K562 (cell line): ENCODE results near the gene DLG3. TPM values are rescaled to one million over a fixed set of nuclear protein-coding genes. Genes with fewer than 3 reads are reported as not detected.

Experiments
- ATAC-seq: fragments of 200-7000 bp; cut with Tn5 transposase; 3 replicates; pipeline ENCODE4 v1.9.1; 2020; ENCODE audit warnings: moderate library complexity
- BruUV-seq: library from RNA; stranded (reverse); fragments of 400-500 nt; replicated peaks from 2 replicates; lab custom pipeline; 2021; lab: Mats Ljungman, UMichigan
- CTCF ChIA-PET: fragments of 300-600 bp; formaldehyde crosslinking; extraction: SDS; loops from one replicate; lab custom pipeline; 2021; ENCODE audit warnings: low intra/inter-chr PET ratio; lab: Yijun Ruan, JAX
- POLR2A ChIA-PET: fragments of 300-600, 350-650 bp; sonication (Branson Sonifier 250); formaldehyde crosslinking; extraction: SDS; loops from one replicate; lab custom pipeline; 2021; ENCODE audit warnings: antibody characterized with exemption, inconsistent platforms; lab: Yijun Ruan, JAX
- DNase-seq, 4 experiments: peaks; one replicate each; pipeline versions ENCODE4 v3.0.0 to v3.0.0-alpha.2; 2011 to 2018; ENCODE audit warnings: low spot score in 3 of 4, mixed read lengths in 3 of 4; ENCODE audit errors: extremely low read depth in 1 of 4
- FAIRE-seq: peaks from 2 replicates; lab custom pipeline; 2011; peaks lifted over from hg19 to GRCh38; lab: Jason Lieb, UNC
- H2AFZ ChIP-seq: 2 replicates; pipeline ENCODE4 v1.6.0; 2011; ENCODE audit warnings: low read depth, low read length, control low read depth, inconsistent platforms
- H3K27ac ChIP-seq: fragments of 200-600 bp; 3 replicates; pipeline ENCODE4 v1.8.0; 2011; ENCODE audit warnings: low read depth, mild to moderate bottlenecking, control low read depth, inconsistent platforms, low read length, moderate library complexity, mixed read lengths; ENCODE audit errors: extremely low read depth
- H3K27me3 ChIP-seq, 2 experiments: fragments of 300-600 bp in 1 of 2; 2 replicates in 1 of 2; 3 replicates in 1 of 2; pipeline versions ENCODE4 v1.6.0 to v1.8.0; 2011; ENCODE audit warnings: inconsistent platforms in 2 of 2, low read length in 2 of 2, mild to moderate bottlenecking in 1 of 2, mixed read lengths in 1 of 2, moderate library complexity in 1 of 2; ENCODE audit not compliant: control insufficient read depth in 2 of 2, insufficient read depth in 2 of 2
- H3K36me3 ChIP-seq: fragments of 300-600 bp; 3 replicates; pipeline ENCODE4 v1.8.0; 2011; ENCODE audit warnings: mild to moderate bottlenecking, low read length, inconsistent platforms; ENCODE audit not compliant: control insufficient read depth, insufficient read depth
- H3K4me1 ChIP-seq, 2 experiments: fragments of 200-600 bp in 1 of 2; replicated peaks in 1 of 2; 2 replicates in 1 of 2; 3 replicates in 1 of 2; pipeline versions ENCODE4 v1.5.1 to v1.8.0; 2011; ENCODE audit warnings: inconsistent platforms in 2 of 2, low read length in 2 of 2, mild to moderate bottlenecking in 1 of 2, mixed read lengths in 1 of 2, moderate library complexity in 1 of 2; ENCODE audit not compliant: control insufficient read depth in 2 of 2, insufficient read depth in 2 of 2
- H3K4me2 ChIP-seq: 2 replicates; pipeline ENCODE4 v1.6.1; 2011; ENCODE audit warnings: low read length, control low read depth, inconsistent platforms, mixed read lengths; ENCODE audit not compliant: insufficient read depth
- H3K4me3 ChIP-seq: fragments of 200-600 bp; sonication (generic), shearing (Covaris generic); 2 replicates; pipeline ENCODE4 v1.5.1; 2016; ENCODE audit warnings: control low read depth, inconsistent platforms
- H3K79me2 ChIP-seq: fragments of 200-600 bp; 3 replicates; pipeline ENCODE4 v1.8.0; 2011; ENCODE audit warnings: low read length, inconsistent platforms; ENCODE audit not compliant: control insufficient read depth, insufficient read depth
- H3K9ac ChIP-seq, 2 experiments: 2 replicates each; pipeline versions ENCODE4 v1.6.0 to v1.6.1; 2011; ENCODE audit warnings: low read depth in 2 of 2, low read length in 2 of 2, control low read depth in 1 of 2, inconsistent platforms in 1 of 2, mild to moderate bottlenecking in 1 of 2, mixed read lengths in 1 of 2; ENCODE audit not compliant: insufficient read depth in 1 of 2
- H3K9me1 ChIP-seq: one replicate; pipeline ENCODE4 v1.6.0; 2011; ENCODE audit warnings: inconsistent platforms, mild to moderate bottlenecking, low read length, moderate library complexity; ENCODE audit not compliant: control insufficient read depth, insufficient read depth
- H3K9me3 ChIP-seq: replicated peaks from 2 replicates; pipeline ENCODE4 v1.5.1; 2011; ENCODE audit warnings: low read depth, low read length, inconsistent platforms; ENCODE audit not compliant: control insufficient read depth, insufficient read depth
- H4K20me1 ChIP-seq: replicated peaks from 2 replicates; pipeline ENCODE4 v1.6.1; 2011; ENCODE audit warnings: low read length, inconsistent platforms, mixed read lengths; ENCODE audit not compliant: control insufficient read depth, insufficient read depth
- ELF2 ChIP-seq: fragments of 250-450 bp; sonication (Bioruptor Pico); IDR thresholded peaks from 2 replicates; pipeline ENCODE4 v1.5.0; 2021; ENCODE audit warnings: mild to moderate bottlenecking
- FOXJ3 ChIP-seq: sonication (generic); formaldehyde crosslinking; IDR thresholded peaks from 2 replicates; pipeline ENCODE4 v1.4.0; 2020; ENCODE audit warnings: mild to moderate bottlenecking, missing genetic modification reagents
- NCOA4 ChIP-seq: fragments of 450-650 bp; IDR thresholded peaks from 2 replicates; pipeline ENCODE4 v1.6.1; 2018; ENCODE audit warnings: mild to moderate bottlenecking; ENCODE audit not compliant: partially characterized antibody
- RFX5 ChIP-seq: IDR thresholded peaks from 2 replicates; pipeline ENCODE4 v1.6.1; 2011; ENCODE audit warnings: low read depth, mild to moderate bottlenecking, improper control_type of control experiment, low read length
- RFX7 ChIP-seq: fragments of 250-450 bp; sonication (Bioruptor Pico); IDR thresholded peaks from 2 replicates; pipeline ENCODE4 v1.5.1; 2021; ENCODE audit warnings: mild to moderate bottlenecking
- WGBS: fragments of 100-300 bp; shearing (Covaris generic); methylation state at CpG from one replicate; pipeline ENCODE4 v1.1.6; 2016; ENCODE audit warnings: low coverage, mixed read lengths; ENCODE audit not compliant: insufficient coverage; ENCODE audit errors: missing lambda C conversion rate; 5-methylcytosine and 5-hydroxymethylcytosine counted together
- in situ Hi-C: fragments of 300-500 bp; cut with MboI; formaldehyde crosslinking; loops from 4 replicates; pipeline ENCODE4 v1.15.0; 2018; ENCODE audit warnings: inconsistent platforms, mixed read lengths
- intact Hi-C: fragments of 100-400 bp; cut with micrococcal nuclease; formaldehyde crosslinking; loops from 2 replicates; pipeline ENCODE4 v1.14.2; 2022
- polyA plus RNA-seq, 8 experiments: library from polyadenylated mRNA; depleted of rRNA in 4 of 8; stranded (reverse) in 5 of 8; unstranded in 3 of 8; fragments of >200 nt; fragmentation: Nextera tagmentation in 2 of 8; fragmentation: Illumina TruSeq in 1 of 8; extraction: Ambion mirVana in 2 of 8; extraction: Trizol in 1 of 8; gene quantifications; 2 replicates each; pipeline versions ENCODE4 v1.2.1 to v1.2.3, GENCODE V29; 2011 to 2014; ENCODE audit warnings: inconsistent platforms in 1 of 8, missing spikeins in 1 of 8
- total RNA-seq, 7 experiments: library from RNA; depleted of rRNA in 6 of 7; stranded (reverse); fragments of >200 nt in 6 of 7; fragmentation: Illumina TruSeq in 2 of 7; extraction: Trizol in 2 of 7; gene quantifications; 2 replicates each; pipeline versions ENCODE4 v1.2.1 to v1.2.3, GENCODE V29; 2011 to 2021; ENCODE audit warnings: low replicate concordance in 1 of 7
- TF ChIP-seq, protein P1 (sequence below): fragments of 450-650 bp; IDR thresholded peaks from 2 replicates; pipeline ENCODE4 v1.6.1; 2017; ENCODE audit warnings: antibody characterized with exemption
- TF ChIP-seq, protein P2 (sequence below), 2 experiments: fragments of 450-650 bp in 1 of 2; sonication (generic) in 1 of 2; formaldehyde crosslinking in 1 of 2; IDR thresholded peaks in 1 of 2; conservative IDR thresholded peaks in 1 of 2; 2 replicates each; pipeline versions ENCODE4 v1.6.1 to v1.8.1; 2016 to 2023; ENCODE audit warnings: mild to moderate bottlenecking in 2 of 2, moderate library complexity in 2 of 2, inconsistent platforms in 1 of 2, missing genetic modification reagents in 1 of 2

DLG3 gene
- total and polyA plus RNA-seq, 9 of the 15 experiments (the other 6 are each of a cell fraction or from before 2014, with no cell fraction given): 3.1 to 15.7 (median 8.8) TPM

DNA sequence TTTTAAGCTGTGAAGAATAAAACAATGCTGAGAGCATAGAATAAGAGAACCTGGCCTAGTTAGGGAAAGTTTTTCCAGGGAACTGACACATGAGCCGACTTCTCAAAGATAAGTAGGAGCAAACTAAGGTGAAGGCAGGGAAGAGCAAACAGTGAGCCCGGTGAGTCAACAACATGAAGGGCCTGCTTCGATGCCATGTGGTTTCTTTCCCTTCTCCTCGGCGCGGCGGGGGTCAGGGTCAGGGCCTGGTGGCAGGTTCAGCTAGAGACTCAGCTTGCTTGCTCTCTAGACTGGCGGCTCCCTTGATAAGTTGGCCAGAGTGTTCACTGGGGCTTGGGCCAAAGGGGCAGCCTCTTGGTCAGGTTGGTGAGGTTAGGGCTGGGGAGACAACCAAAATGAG, 81.1 kb downstream of the DLG3 start:
- no peaks in the 10 kb centered on the region for H3K36me3 ChIP-seq
- no peak for DNase-seq
- H3K27me3 ChIP-seq: peaks cover 0 to 4% of the 10 kb centered on the region in 2 experiments; a peak in 3 of 5 replicates
- no peak overlapping the region for H2AFZ ChIP-seq
- CTCF ChIA-PET: no interaction called here
- 2% methylated on average over 7 of the region's 8 CpGs for WGBS
- BruUV-seq: no TSS peak
- H4K20me1 ChIP-seq: no peaks in the 10 kb centered on the region
- in situ Hi-C loops: no loop called here
- H3K9me1 ChIP-seq: no peaks in the 10 kb centered on the region
- no peak overlapping the region for H3K27ac ChIP-seq
- H3K4me2 ChIP-seq: no peak overlapping the region
- no peaks in the 10 kb centered on the region for H3K4me1 ChIP-seq
- POLR2A ChIA-PET: no interaction called here
- no peak for FAIRE-seq
- no peaks in the 10 kb centered on the region; the same call in 1 of the 2 replicates for H3K9me3 ChIP-seq
- H3K4me3 ChIP-seq: no peak overlapping the region
- intact Hi-C loops: no loop called here
- no peak for ATAC-seq
- H3K79me2 ChIP-seq: no peaks in the 10 kb centered on the region
- no peak overlapping the region for H3K9ac ChIP-seq
- no peak for TF ChIP-seq NCOA4
- TF ChIP-seq RFX5: no peak
- TF ChIP-seq, protein P1, sequence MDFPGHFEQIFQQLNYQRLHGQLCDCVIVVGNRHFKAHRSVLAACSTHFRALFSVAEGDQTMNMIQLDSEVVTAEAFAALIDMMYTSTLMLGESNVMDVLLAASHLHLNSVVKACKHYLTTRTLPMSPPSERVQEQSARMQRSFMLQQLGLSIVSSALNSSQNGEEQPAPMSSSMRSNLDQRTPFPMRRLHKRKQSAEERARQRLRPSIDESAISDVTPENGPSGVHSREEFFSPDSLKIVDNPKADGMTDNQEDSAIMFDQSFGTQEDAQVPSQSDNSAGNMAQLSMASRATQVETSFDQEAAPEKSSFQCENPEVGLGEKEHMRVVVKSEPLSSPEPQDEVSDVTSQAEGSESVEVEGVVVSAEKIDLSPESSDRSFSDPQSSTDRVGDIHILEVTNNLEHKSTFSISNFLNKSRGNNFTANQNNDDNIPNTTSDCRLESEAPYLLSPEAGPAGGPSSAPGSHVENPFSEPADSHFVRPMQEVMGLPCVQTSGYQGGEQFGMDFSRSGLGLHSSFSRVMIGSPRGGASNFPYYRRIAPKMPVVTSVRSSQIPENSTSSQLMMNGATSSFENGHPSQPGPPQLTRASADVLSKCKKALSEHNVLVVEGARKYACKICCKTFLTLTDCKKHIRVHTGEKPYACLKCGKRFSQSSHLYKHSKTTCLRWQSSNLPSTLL: no peak
- no peak for TF ChIP-seq RFX7 (CRISPR knock-in tag)

DNA sequence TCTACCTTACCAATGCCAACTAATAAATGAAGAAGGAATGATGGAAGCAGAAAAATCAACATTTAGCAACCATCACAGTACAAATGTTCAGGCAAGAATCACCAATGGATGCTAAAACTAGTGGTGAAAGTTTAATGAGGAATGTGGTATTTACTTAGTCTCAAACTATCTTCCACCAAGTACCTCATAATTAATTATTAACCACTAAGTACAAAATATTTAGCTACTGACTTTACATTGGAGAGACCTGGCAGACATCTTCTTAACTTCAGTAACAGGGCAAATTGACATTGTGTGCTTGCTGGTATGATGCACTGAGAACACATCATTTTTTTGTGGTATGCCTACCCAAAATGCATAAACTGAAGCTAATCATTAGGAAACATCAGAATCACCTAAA, 82.4 kb downstream of the DLG3 start:
- Histone ChIP-seq H3K27ac (no peak overlapping the region), H3K4me2 (no peak overlapping the region), H3K9me3 (no peaks in the 10 kb centered on the region), H3K9ac (no peak overlapping the region), H2AFZ (no peak overlapping the region)
- intact Hi-C loops: no loop called here
- no peak for ATAC-seq
- DNase-seq: no peak
- TF ChIP-seq FOXJ3 (CRISPR knock-in tag) (no peak), ELF2 (CRISPR knock-in tag) (no peak)
- TF ChIP-seq, protein P2, sequence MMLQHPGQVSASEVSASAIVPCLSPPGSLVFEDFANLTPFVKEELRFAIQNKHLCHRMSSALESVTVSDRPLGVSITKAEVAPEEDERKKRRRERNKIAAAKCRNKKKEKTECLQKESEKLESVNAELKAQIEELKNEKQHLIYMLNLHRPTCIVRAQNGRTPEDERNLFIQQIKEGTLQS (IDR thresholded peaks at IDR 0.05): no peak
- TF ChIP-seq, protein P2 (CRISPR knock-in tag; conservative IDR thresholded peaks at IDR 0.05): no peak
- TF ChIP-seq, all 486 proteins: peak for 0
- no TSS peak for BruUV-seq
- no peaks in the 10 kb centered on the region for H4K20me1 ChIP-seq
- H3K4me3 ChIP-seq: no peak overlapping the region
- H3K36me3 ChIP-seq: no peaks in the 10 kb centered on the region
- no peaks in the 10 kb centered on the region for H3K79me2 ChIP-seq
- no peaks in the 10 kb centered on the region for H3K9me1 ChIP-seq
- FAIRE-seq: no peak
- no peaks in the 10 kb centered on the region for H3K4me1 ChIP-seq
- ChIA-PET POLR2A (no interaction called here), CTCF (no interaction called here)
- in situ Hi-C loops: no loop called here
- H3K27me3 ChIP-seq: peaks cover 0 to 4% of the 10 kb centered on the region in 2 experiments; a peak in 3 of 5 replicates
